ENCODE measurements around the gene RAD9B. TPM values are rescaled to one million over a fixed set of nuclear protein-coding genes. Genes with fewer than 3 reads are reported as not detected.
A peak's percentile ranks its signal among the peaks of the same experiment; 100 is the strongest.
"Not testable (repeated sequence)": the region's sequence is repeated elsewhere in the genome, so short reads cannot be mapped to it uniquely, and the experiment has no call there.

RAD9B gene
- polyA plus RNA-seq, 2 of the 4 experiments (the other 2 are of a cell fraction): 0.18 to 0.66 TPM

GRCh38 chr12:110461189-110461588 lies 40.9 kb upstream of the RAD9B start:
- POLR2A ChIA-PET; H3K27ac ChIP-seq; H3K9me3 ChIP-seq; H3K4me2 ChIP-seq; ATAC-seq; FAIRE-seq; DNase-seq (ENCODE audit: low read depth in 1 of 2, low spot score in 1 of 2); H3K4me3 ChIP-seq; H3K4me1 ChIP-seq: not testable (repeated sequence)
- CTCF ChIA-PET: interaction anchor here (10.5 kb wide), 1 partner anchor 7 kb away, joined by 133 read pairs; the partner anchor contains the start of gene ARPC3
- 82% methylated on average over 5 of the region's 5 CpGs for WGBS (ENCODE audit: missing lambda C conversion rate)

GRCh38 chr12:110465024-110465423 lies 37.1 kb upstream of the RAD9B start:
- FAIRE-seq: no peak
- CTCF ChIA-PET: interaction anchor here (10.5 to 12.5 kb wide), 2 partner anchors 11 to 135 kb away, joined by 133 to 168 read pairs; partner anchors contain the start of gene ARPC3
- Histone ChIP-seq H3K4me3 (no peak overlapping the region), H3K4me2 (no peak overlapping the region), H3K4me1 (peaks cover 16% of the 10 kb centered on the region; the same call in 2 of the 3 replicates), H3K9me3 (no peaks in the 10 kb centered on the region), H3K27ac (no peak overlapping the region)
- ATAC-seq: no peak
- TF ChIP-seq EHMT2 (IDR thresholded peaks at IDR 0.05; ENCODE audit: low read depth) (no peak), CHD4 (IDR thresholded peaks at IDR 0.05; ENCODE audit: borderline replicate concordance) (no peak), RAD21 (conservative IDR thresholded peaks at IDR 0.05 in 1 of 2, IDR thresholded peaks at IDR 0.05 in 1 of 2) (no peak), GATA3 (IDR thresholded peaks at IDR 0.05; ENCODE audit: borderline replicate concordance) (no peak), CBX8 (IDR thresholded peaks at IDR 0.05) (no peak), HDAC2 (IDR thresholded peaks at IDR 0.05) (no peak), HOXB13 (CRISPR knock-in tag; IDR thresholded peaks at IDR 0.05; ENCODE audit: low read depth) (no peak), TP53 (CRISPR knock-in tag; IDR thresholded peaks at IDR 0.05) (no peak), NR3C1 (IDR thresholded peaks at IDR 0.05) (no peak), NPAS2 (CRISPR knock-in tag; IDR thresholded peaks at IDR 0.05; ENCODE audit: borderline replicate concordance) (no peak), POLR2A (IDR thresholded peaks at IDR 0.05; ENCODE audit: low read length) (no peak), FOSL2 (IDR thresholded peaks at IDR 0.05) (no peak), FOSL2 (CRISPR knock-in tag; IDR thresholded peaks at IDR 0.05) (no peak), KDM1A (IDR thresholded peaks at IDR 0.05; ENCODE audit: low read depth) (no peak), FOXS1 (CRISPR knock-in tag; IDR thresholded peaks at IDR 0.05) (no peak), FOSB (CRISPR knock-in tag; IDR thresholded peaks at IDR 0.05) (no peak), ZFP36 (IDR thresholded peaks at IDR 0.05; ENCODE audit: borderline replicate concordance, partially characterized antibody) (no peak), CBX2 (IDR thresholded peaks at IDR 0.05; ENCODE audit: borderline replicate concordance, low read depth) (no peak), USF2 (IDR thresholded peaks at IDR 0.05) (no peak), POLR2AphosphoS2 (conservative IDR thresholded peaks at IDR 0.05; ENCODE audit: low read length) (no peak)
- POLR2A ChIA-PET: interaction anchor here (0.5 kb wide), 1 partner anchor 27 kb away, joined by 4 read pairs; no protein-coding TSS in a partner anchor
- no peak for DNase-seq (ENCODE audit: low read depth in 1 of 2, low spot score in 1 of 2)
- 100% methylated on average over 2 of the region's 2 CpGs for WGBS (ENCODE audit: missing lambda C conversion rate)

GRCh38 chr12:110465765-110466164 lies 36.4 kb upstream of the RAD9B start:
- CTCF ChIA-PET: interaction anchor here (0.6 to 12.5 kb wide), 6 partner anchors 11 to 977 kb away, joined by 3 to 168 read pairs (median 5); partner anchors contain the start of gene ARPC3
- POLR2A ChIA-PET; H3K4me2 ChIP-seq; H3K27ac ChIP-seq; ATAC-seq; H3K9me3 ChIP-seq; DNase-seq (ENCODE audit: low read depth in 1 of 2, low spot score in 1 of 2); H3K4me3 ChIP-seq; FAIRE-seq: not testable (repeated sequence)
- 92% methylated on average over 11 of the region's 11 CpGs for WGBS (ENCODE audit: missing lambda C conversion rate)
- peaks cover 16% of the 10 kb centered on the region; the same call in 2 of the 3 replicates for H3K4me1 ChIP-seq

- DNase-seq (ENCODE audit: low read depth in 1 of 2, low spot score in 1 of 2) (no peak), FAIRE-seq (no peak), ATAC-seq (no peak)
- peak overlapping the region; percentile 71; the same call in 1 of the 3 replicates for H3K4me3 ChIP-seq
- 89% methylated on average over 5 of the region's 5 CpGs for WGBS (ENCODE audit: missing lambda C conversion rate)
- no peaks in the 10 kb centered on the region for H3K9me3 ChIP-seq
- H3K4me1 ChIP-seq: peaks cover 16% of the 10 kb centered on the region; the same call in 2 of the 3 replicates
- H3K27ac ChIP-seq: 0 out of 6 replicates have a peak overlapping the region, but pooled peaks of 1 of the 2 experiments have one; percentile 27
- POLR2A ChIA-PET: interaction anchor here (0.7 kb wide), 1 partner anchor 32 kb away, joined by 3 read pairs; no protein-coding TSS in a partner anchor
- CTCF ChIA-PET: interaction anchor here (0.6 to 12.5 kb wide), 6 partner anchors 12 to 784 kb away, joined by 3 to 168 read pairs (median 6); partner anchors contain the start of gene ARPC3
- H3K4me2 ChIP-seq: peak overlapping the region; percentile 94
- TF ChIP-seq CHD4 (IDR thresholded peaks at IDR 0.05; ENCODE audit: borderline replicate concordance) (no peak), ESRRA (IDR thresholded peaks at IDR 0.05; ENCODE audit: borderline replicate concordance, low read length) (no peak), RAD21 (conservative IDR thresholded peaks at IDR 0.05 in 1 of 2, IDR thresholded peaks at IDR 0.05 in 1 of 2) (no peak), ELK1 (IDR thresholded peaks at IDR 0.05; ENCODE audit: low read depth, low read length) (no peak), FOSB (CRISPR knock-in tag; IDR thresholded peaks at IDR 0.05) (no peak), ZFP36 (IDR thresholded peaks at IDR 0.05; ENCODE audit: borderline replicate concordance, partially characterized antibody) (no peak), MAZ (IDR thresholded peaks at IDR 0.05; ENCODE audit: borderline replicate concordance, low read depth, low read length) (no peak), HOXB13 (CRISPR knock-in tag; IDR thresholded peaks at IDR 0.05; ENCODE audit: low read depth) (no peak), EHF (CRISPR knock-in tag; IDR thresholded peaks at IDR 0.05) (no peak), EHMT2 (IDR thresholded peaks at IDR 0.05; ENCODE audit: low read depth) (no peak), ATOH8 (CRISPR knock-in tag; IDR thresholded peaks at IDR 0.05; ENCODE audit: low read depth) (no peak), MYC (IDR thresholded peaks at IDR 0.05; ENCODE audit: borderline replicate concordance, low read length) (no peak), BHLHE40 (IDR thresholded peaks at IDR 0.05; ENCODE audit: low read depth, low read length) (no peak), SMC3 (IDR thresholded peaks at IDR 0.05) (no peak), CBX2 (IDR thresholded peaks at IDR 0.05; ENCODE audit: borderline replicate concordance, low read depth) (no peak), RARB (CRISPR knock-in tag; IDR thresholded peaks at IDR 0.05) (no peak), NR3C1 (IDR thresholded peaks at IDR 0.05) (no peak)
These were observed 35.3 kb upstream of the RAD9B start for GRCh38 chr12:110466791-110467190.
